Fibroblast of upper back skin (primary cell): ENCODE data around the gene MORN5.
"Not testable (repeated sequence)": the region's sequence is repeated elsewhere in the genome, so short reads cannot be mapped to it uniquely, and the experiment has no call there.

Experiments
- DNase-seq: peaks from one replicate; pipeline ENCODE4 v3.0.0-alpha.2; 2013

MORN5 gene

GRCh38 chr9:122159026-122159924 lies at the start of gene MORN5, which contains the start of gene NDUFA8:
Gene MORN5 (plus strand): TSS chr9:122159908. CDS start chr9:122159973, 65 bp downstream.
Gene NDUFA8 (minus strand): TSS chr9:122159779. CDS start chr9:122159677, 102 bp downstream.
- peak; percentile 96 for DNase-seq

GRCh38 chr9:122110100-122110833 lies 49.4 kb upstream of the MORN5 start:
- no peak for DNase-seq

GRCh38 chr9:122111413-122112085 lies 48.2 kb upstream of the MORN5 start:
- no peak for DNase-seq

- no peak for DNase-seq
Observed at GRCh38 chr9:122112238-122112637, 47.5 kb upstream of the MORN5 start.

- no peak for DNase-seq
Observed at GRCh38 chr9:122113574-122113973, 46.1 kb upstream of the MORN5 start.

- DNase-seq = no peak
Observed at GRCh38 chr9:122115176-122116035, 44.3 kb upstream of the MORN5 start.

- DNase-seq = no peak
Observed at GRCh38 chr9:122116040-122116439, 43.7 kb upstream of the MORN5 start.

- no peak for DNase-seq
Observed at GRCh38 chr9:122116448-122117173, 43.1 kb upstream of the MORN5 start.

- DNase-seq = not testable (repeated sequence)
Observed at GRCh38 chr9:122117241-122117640, 42.5 kb upstream of the MORN5 start.

- DNase-seq = no peak
Observed at GRCh38 chr9:122118343-122119165, 41.2 kb upstream of the MORN5 start.

GRCh38 chr9:122119166-122119521 lies 40.6 kb upstream of the MORN5 start:
- DNase-seq = no peak

- no peak for DNase-seq
Observed at GRCh38 chr9:122119721-122120120, 40.0 kb upstream of the MORN5 start.

GRCh38 chr9:122120316-122121071 lies 39.2 kb upstream of the MORN5 start:
- no peak for DNase-seq

- DNase-seq = no peak
Observed at GRCh38 chr9:122121391-122121790, 38.3 kb upstream of the MORN5 start.

- no peak for DNase-seq
Observed at GRCh38 chr9:122121931-122122330, 37.8 kb upstream of the MORN5 start.

- DNase-seq = no peak
Observed at GRCh38 chr9:122122468-122122867, 37.2 kb upstream of the MORN5 start.

- DNase-seq = peak; percentile 58
Observed at GRCh38 chr9:122122903-122123632, 36.6 kb upstream of the MORN5 start.

- no peak for DNase-seq
Observed at GRCh38 chr9:122124048-122124447, 35.7 kb upstream of the MORN5 start.

GRCh38 chr9:122124528-122124927 lies 35.2 kb upstream of the MORN5 start:
- DNase-seq = no peak
